H1 (cell line): Measurements from ENCODE around the gene LSM7. TPM values are rescaled to one million over a fixed set of nuclear protein-coding genes. Genes with fewer than 3 reads are reported as not detected.
A peak's percentile ranks its signal among the peaks of the same experiment; 100 is the strongest.

Source experiments
- CTCF ChIA-PET: fragments of 300-600 bp; sonication (Branson Sonifier 250); formaldehyde crosslinking; loops from one replicate; lab custom pipeline; 2021; ENCODE audit not compliant: partially characterized antibody; lab: Charles Lee
- POLR2A ChIA-PET: fragments of 300-600 bp; sonication (Branson Sonifier 250); formaldehyde crosslinking; loops from one replicate; lab custom pipeline; 2021; ENCODE audit warnings: inconsistent platforms; ENCODE audit not compliant: partially characterized antibody; lab: Charles Lee
- DNase-seq, 2 experiments: peaks; one replicate each; pipeline versions ENCODE4 v3.0.0 to v3.0.0-alpha.2; 2010 to 2022; ENCODE audit warnings: low spot score in 2 of 2, low read depth in 1 of 2, mixed read lengths in 1 of 2
- FAIRE-seq: peaks from 2 replicates; lab custom pipeline; 2011; peaks lifted over from hg19 to GRCh38; lab: Jason Lieb, UNC
- H2AFZ ChIP-seq: 2 replicates; pipeline ENCODE4 v1.8.1; 2012; ENCODE audit warnings: low read length, inconsistent platforms
- H2AK5ac ChIP-seq: 2 replicates; pipeline ENCODE4 v1.6.1; 2013; ENCODE audit warnings: low read depth, low read length
- H2BK120ac ChIP-seq: replicated peaks from 2 replicates; pipeline ENCODE3; 2013; ENCODE audit warnings: low read depth, low read length, inconsistent platforms
- H2BK12ac ChIP-seq: 2 replicates; pipeline ENCODE4 v1.6.1; 2013; ENCODE audit warnings: low read depth, low read length
- H2BK15ac ChIP-seq: 2 replicates; pipeline ENCODE4 v1.6.1; 2013; ENCODE audit warnings: low read length
- H2BK20ac ChIP-seq: 2 replicates; pipeline ENCODE4 v1.6.1; 2013; ENCODE audit warnings: low read length
- H2BK5ac ChIP-seq: 2 replicates; pipeline ENCODE4 v1.6.1; 2013; ENCODE audit warnings: low read depth, low read length
- H3K14ac ChIP-seq: 2 replicates; pipeline ENCODE4 v1.6.1; 2013; ENCODE audit warnings: inconsistent platforms; ENCODE audit not compliant: insufficient read length
- H3K18ac ChIP-seq: 2 replicates; pipeline ENCODE4 v1.6.1; 2013; ENCODE audit warnings: low read length; ENCODE audit errors: extremely low read depth
- H3K23ac ChIP-seq: 2 replicates; pipeline ENCODE4 v1.6.1; 2013; ENCODE audit warnings: inconsistent platforms; ENCODE audit not compliant: insufficient read length
- H3K23me2 ChIP-seq: 2 replicates; pipeline ENCODE4 v1.6.1; 2013; ENCODE audit warnings: low read depth, low read length
- H3K27ac ChIP-seq: 2 replicates; pipeline ENCODE4 v1.6.1; 2011; ENCODE audit warnings: low read depth, low read length, inconsistent platforms
- H3K27me3 ChIP-seq, 4 experiments: replicated peaks in 1 of 4; 1 replicate in 1 of 4; 2 replicates in 3 of 4; pipeline versions ENCODE4 v1.6.1 to v1.8.1; 2011 to 2013; ENCODE audit warnings: low read length in 3 of 4, mild to moderate bottlenecking in 3 of 4, inconsistent platforms in 2 of 4, mixed read lengths in 2 of 4, moderate library complexity in 1 of 4; ENCODE audit not compliant: control insufficient read depth in 3 of 4, insufficient read depth in 3 of 4; ENCODE audit errors: extremely low read depth in 1 of 4
- H3K36me3 ChIP-seq, 4 experiments: 2 replicates each; pipeline versions ENCODE4 v1.6.1 to v1.8.1; 2011 to 2013; ENCODE audit warnings: mild to moderate bottlenecking in 4 of 4, low read length in 3 of 4, moderate library complexity in 2 of 4, control low read depth in 1 of 4, inconsistent platforms in 1 of 4; ENCODE audit not compliant: insufficient read depth in 4 of 4, control insufficient read depth in 2 of 4
- H3K4ac ChIP-seq: replicated peaks from 2 replicates; pipeline ENCODE3; 2013; ENCODE audit warnings: low read length, low read depth, mixed read lengths, inconsistent platforms; ENCODE audit not compliant: insufficient read length
- H3K4me1 ChIP-seq, 4 experiments: replicated peaks in 1 of 4; 1 replicate in 1 of 4; 2 replicates in 3 of 4; pipeline versions ENCODE4 v1.6.1 to v1.8.1; 2011 to 2013; ENCODE audit warnings: low read length in 3 of 4, inconsistent platforms in 2 of 4, mixed read lengths in 1 of 4; ENCODE audit not compliant: insufficient read depth in 4 of 4, control insufficient read depth in 3 of 4
- H3K4me2 ChIP-seq, 2 experiments: 2 replicates each; pipeline versions ENCODE4 v1.6.1 to v1.8.1; 2011 to 2013; ENCODE audit warnings: low read depth in 2 of 2, low read length in 2 of 2, control low read depth in 1 of 2, inconsistent platforms in 1 of 2, mild to moderate bottlenecking in 1 of 2; ENCODE audit not compliant: insufficient read depth in 1 of 2
- H3K4me3 ChIP-seq, 4 experiments: fragments of 200-600, 300-600 bp in 1 of 4; sonication (generic), shearing (Covaris generic), sonication (Bioruptor Twin) in 1 of 4; 2 replicates each; pipeline versions ENCODE4 v1.5.1 to v1.8.1; 2011 to 2016; ENCODE audit warnings: low read length in 4 of 4, low read depth in 3 of 4, control low read depth in 2 of 4, inconsistent platforms in 2 of 4, mild to moderate bottlenecking in 2 of 4, mixed read lengths in 1 of 4, moderate library complexity in 1 of 4; ENCODE audit not compliant: insufficient read depth in 2 of 4; ENCODE audit errors: extremely low read depth in 1 of 4
- H3K56ac ChIP-seq: replicated peaks from 2 replicates; pipeline ENCODE3; 2013; ENCODE audit warnings: low read depth, mild to moderate bottlenecking, mixed read lengths, low read length, inconsistent platforms; ENCODE audit not compliant: insufficient read length
- H3K79me1 ChIP-seq: 2 replicates; pipeline ENCODE4 v1.6.1; 2013; ENCODE audit warnings: low read depth, low read length, control low read depth
- H3K79me2 ChIP-seq, 2 experiments: 2 replicates each; pipeline versions ENCODE4 v1.6.1 to v1.8.1; 2012 to 2013; ENCODE audit warnings: low read length in 2 of 2, mild to moderate bottlenecking in 2 of 2, inconsistent platforms in 1 of 2; ENCODE audit not compliant: insufficient read depth in 2 of 2, control insufficient read depth in 1 of 2
- H3K9ac ChIP-seq, 4 experiments: replicated peaks in 1 of 4; 1 replicate in 1 of 4; 2 replicates in 3 of 4; pipeline versions ENCODE4 v1.6.1 to v1.8.1; 2011 to 2013; ENCODE audit warnings: low read depth in 3 of 4, low read length in 3 of 4, control low read depth in 2 of 4, mild to moderate bottlenecking in 2 of 4, moderate library complexity in 2 of 4, inconsistent platforms in 1 of 4; ENCODE audit errors: extremely low read depth in 1 of 4
- H3K9me3 ChIP-seq, 2 experiments: 2 replicates each; pipeline versions ENCODE4 v1.6.1 to v1.8.1; 2012 to 2013; ENCODE audit warnings: mild to moderate bottlenecking in 2 of 2, moderate library complexity in 2 of 2, control low read depth in 1 of 2, inconsistent platforms in 1 of 2, low read depth in 1 of 2, low read length in 1 of 2, mixed read lengths in 1 of 2; ENCODE audit not compliant: insufficient read depth in 2 of 2
- H4K20me1 ChIP-seq, 2 experiments: replicated peaks in 1 of 2; 2 replicates each; pipeline versions ENCODE3 to v1.8.1; 2011 to 2013; ENCODE audit warnings: inconsistent platforms in 2 of 2, low read length in 2 of 2, mild to moderate bottlenecking in 1 of 2; ENCODE audit not compliant: insufficient read depth in 2 of 2, control insufficient read depth in 1 of 2
- H4K5ac ChIP-seq: 2 replicates; pipeline ENCODE4 v1.6.1; 2013; ENCODE audit warnings: low read length, low read depth, mixed read lengths, inconsistent platforms; ENCODE audit not compliant: insufficient read length
- H4K8ac ChIP-seq: 2 replicates; pipeline ENCODE4 v1.8.0; 2013; ENCODE audit warnings: mild to moderate bottlenecking, moderate library complexity, low read length, inconsistent platforms; ENCODE audit not compliant: insufficient read depth; ENCODE audit errors: extremely low read depth
- H4K91ac ChIP-seq: replicated peaks from 2 replicates; pipeline ENCODE3; 2013; ENCODE audit warnings: low read length, mixed read lengths, inconsistent platforms; ENCODE audit not compliant: insufficient read length
- CHD2 ChIP-seq: IDR thresholded peaks from 2 replicates; pipeline ENCODE4 v1.6.1; 2012; ENCODE audit warnings: low read length, improper control_type of control experiment
- KDM4A ChIP-seq: IDR thresholded peaks from one replicate; pipeline ENCODE4 v1.7.1; 2012; ENCODE audit warnings: low read depth, mild to moderate bottlenecking, moderate library complexity, low read length, inconsistent platforms; ENCODE audit not compliant: severe bottlenecking
- SP1 ChIP-seq: IDR thresholded peaks from 2 replicates; pipeline ENCODE4 v1.6.1; 2011; ENCODE audit warnings: low read depth, low read length
- SP2 ChIP-seq: IDR thresholded peaks from 2 replicates; pipeline ENCODE4 v1.6.1; 2012; ENCODE audit warnings: mild to moderate bottlenecking, low read length, inconsistent platforms
- WGBS, 2 experiments: shearing (Covaris generic) in 1 of 2; methylation state at CpG; one replicate each; pipeline versions ENCODE4 v1.1.6 to v1.1.7; 2013 to 2015; ENCODE audit warnings: low lambda C conversion rate in 2 of 2, mixed read lengths in 2 of 2, inconsistent platforms in 1 of 2, low coverage in 1 of 2, missing lambda C conversion rate in 1 of 2; ENCODE audit not compliant: insufficient replicate concordance in 2 of 2, insufficient coverage in 1 of 2, insufficient read length in 1 of 2; ENCODE audit errors: extremely low coverage in 1 of 2, missing lambda C conversion rate in 1 of 2; 5-methylcytosine and 5-hydroxymethylcytosine counted together
- polyA plus RNA-seq, 7 experiments: library from polyadenylated mRNA; depleted of rRNA in 3 of 7; stranded (reverse) in 5 of 7; unstranded in 2 of 7; fragments of >200 nt in 5 of 7; fragments of 200-250 nt in 2 of 7; gene quantifications; 1 replicate in 5 of 7; 2 replicates in 1 of 7; 4 replicates in 1 of 7; pipeline versions ENCODE4 v1.2.1 to v1.2.3, GENCODE V29; 2011 to 2013; ENCODE audit warnings: missing spikeins in 2 of 7, mixed read lengths in 2 of 7
- total RNA-seq: library from RNA; stranded (reverse); fragmentation: NEBNext Ultra II Directional; extraction: Animal tissue kit (Norgen Biotek cat#: 25700); gene quantifications from 2 replicates; pipeline ENCODE4 v1.2.1, GENCODE V29; 2021

LSM7 gene
- total and polyA plus RNA-seq, 2 of the 8 experiments (the other 6 are each of a cell fraction or from before 2014, with no cell fraction given), result 228 to 1,335 TPM

DNA sequence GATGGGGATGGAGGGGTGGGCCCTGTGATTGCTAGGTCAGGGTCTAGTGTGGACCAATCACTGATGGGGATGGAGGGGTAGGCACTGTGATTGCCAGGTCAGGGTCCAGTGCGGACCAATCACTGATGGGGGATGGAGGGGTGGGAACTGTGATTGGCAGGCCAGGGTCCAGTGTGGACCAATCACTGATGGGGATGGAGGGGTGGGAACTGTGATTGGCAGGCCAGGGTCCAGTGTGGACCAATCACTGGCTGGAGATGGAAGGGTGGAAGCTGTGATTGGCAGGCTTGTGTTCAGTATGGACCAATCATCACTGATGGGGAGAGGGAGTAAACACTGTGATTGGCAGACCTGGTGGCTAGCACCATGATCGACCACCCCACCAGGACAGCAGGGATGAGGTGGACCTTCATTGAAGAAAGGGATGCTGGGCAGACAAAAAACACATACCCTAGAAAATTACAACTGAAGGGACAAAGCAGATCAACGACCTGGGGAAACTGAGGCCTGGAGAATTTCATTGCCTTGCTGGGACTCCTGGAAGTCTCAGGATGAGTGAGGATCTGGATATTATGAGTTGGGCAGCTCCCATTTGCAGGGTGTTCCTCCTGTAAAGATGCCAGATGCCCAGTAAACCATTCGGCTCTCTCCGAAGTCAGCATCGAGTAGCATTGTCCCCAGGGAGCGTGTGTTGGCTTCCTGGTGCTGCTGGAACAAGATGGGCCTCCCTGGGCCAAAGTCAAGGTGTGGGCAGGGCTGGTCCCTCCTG lies 47.2 kb upstream of the LSM7 start:
- H3K79me2 ChIP-seq, result no peaks in the 10 kb centered on the region
- no peak overlapping the region; a peak in 1 of 7 replicates for H3K9ac ChIP-seq
- H3K9me3 ChIP-seq, result peaks cover under 1 to 1% of the 10 kb centered on the region in 2 experiments; a peak in 1 of 4 replicates
- no peak overlapping the region for H2BK20ac ChIP-seq
- H4K8ac ChIP-seq, result no peak overlapping the region
- H2AFZ ChIP-seq, result no peak overlapping the region
- peak; percentile 42 for TF ChIP-seq SP2
- TF ChIP-seq SP1, result peak; percentile 92
- TF ChIP-seq KDM4A, result no peak
- peak; percentile 58; the same call in 1 of the 2 replicates for TF ChIP-seq CHD2
- no peaks in the 10 kb centered on the region for H3K27me3 ChIP-seq
- H3K79me1 ChIP-seq, result no peaks in the 10 kb centered on the region
- CTCF ChIA-PET, result no interaction called here
- no peak overlapping the region for H2AK5ac ChIP-seq
- H4K91ac ChIP-seq, result no peak overlapping the region
- no peak overlapping the region for H3K4me3 ChIP-seq
- FAIRE-seq (no peak), DNase-seq (no peak)
- H3K14ac ChIP-seq, result no peak overlapping the region
- no peaks in the 10 kb centered on the region for H4K20me1 ChIP-seq
- no peak overlapping the region for H2BK5ac ChIP-seq
- POLR2A ChIA-PET, result no interaction called here
- no peak overlapping the region for H4K5ac ChIP-seq
- H3K4ac ChIP-seq, result no peak overlapping the region
- no peak overlapping the region for H3K56ac ChIP-seq
- no peak overlapping the region for H3K18ac ChIP-seq
- H2BK120ac ChIP-seq, result no peak overlapping the region
- H2BK12ac ChIP-seq, result no peak overlapping the region
- H3K23ac ChIP-seq, result no peak overlapping the region
- no peak overlapping the region for H3K4me2 ChIP-seq
- H3K27ac ChIP-seq, result no peak overlapping the region
- no peak overlapping the region for H2BK15ac ChIP-seq
- no peaks in the 10 kb centered on the region for H3K4me1 ChIP-seq
- no peaks in the 10 kb centered on the region for H3K23me2 ChIP-seq
- no peaks in the 10 kb centered on the region for H3K36me3 ChIP-seq
- 86% methylated on average over 7 of the region's 7 CpGs; no CpG with 5 or more reads in 1 of the 2 experiments for WGBS, 2 experiments
